HFF-Myc (cell line): ENCODE data around the gene SPC24.
"Not testable (repeated sequence)": the region's sequence is repeated elsewhere in the genome, so short reads cannot be mapped to it uniquely, and the experiment has no call there.

Experiments
- DNase-seq: peaks from one replicate; pipeline ENCODE4 v3.0.0-alpha.2; 2011; ENCODE audit warnings: low read depth; ENCODE audit errors: extremely low read depth
- H3K4me3 ChIP-seq: replicated peaks from 2 replicates; pipeline ENCODE4 v1.5.1; 2011; ENCODE audit warnings: low read depth, mild to moderate bottlenecking, control low read depth, low read length
- CTCF ChIP-seq: IDR thresholded peaks from 2 replicates; pipeline ENCODE4 v1.5.1; 2012; ENCODE audit warnings: mild to moderate bottlenecking, low read depth, low read length, control low read depth; ENCODE audit errors: missing control alignments

SPC24 gene

GRCh38 chr19:11191273-11191755, 35.7 kb upstream of the SPC24 start:
- no peak for TF ChIP-seq CTCF
- DNase-seq, result no peak
- H3K4me3 ChIP-seq, result no peak overlapping the region

- TF ChIP-seq CTCF, result no peak
- no peak for DNase-seq
- H3K4me3 ChIP-seq, result no peak overlapping the region
These were observed 34.9 kb upstream of the SPC24 start for GRCh38 chr19:11190501-11190900.

GRCh38 chr19:11187441-11187840, 31.9 kb upstream of the SPC24 start:
- no peak for TF ChIP-seq CTCF
- H3K4me3 ChIP-seq, result no peak overlapping the region
- no peak for DNase-seq

- no peak overlapping the region for H3K4me3 ChIP-seq
- no peak for TF ChIP-seq CTCF
- DNase-seq, result no peak
These were observed 27.4 kb upstream of the SPC24 start for GRCh38 chr19:11182994-11183393.

GRCh38 chr19:11181488-11181887, 25.9 kb upstream of the SPC24 start:
- H3K4me3 ChIP-seq, result no peak overlapping the region
- no peak for DNase-seq
- no peak for TF ChIP-seq CTCF

GRCh38 chr19:11180975-11181374, 25.4 kb upstream of the SPC24 start:
- DNase-seq, H3K4me3 ChIP-seq: not testable (repeated sequence)

- DNase-seq, result no peak
- H3K4me3 ChIP-seq, result no peak overlapping the region
These were observed 24.8 kb upstream of the SPC24 start for GRCh38 chr19:11180346-11180745.

More at GRCh38 chr19:11180346-11180745, 24.8 kb upstream of the SPC24 start:
- no peak for TF ChIP-seq CTCF
